Retina (tissue), 1 donor: ENCODE measurements around the gene ATP6V0A4.
"Not testable (repeated sequence)": the region's sequence is repeated elsewhere in the genome, so short reads cannot be mapped to it uniquely, and the experiment has no call there.

ENCODE experiments used
- DNase-seq: peaks from one replicate; pipeline ENCODE4 v3.0.0-alpha.2; 2016

ATP6V0A4 gene

GRCh38 chr7:138748666-138749065 is 49.3 kb downstream of the ATP6V0A4 start:
- DNase-seq: no peak

GRCh38 chr7:138746073-138746472 is 51.9 kb downstream of the ATP6V0A4 start:
- DNase-seq: no peak

GRCh38 chr7:138745189-138745588 is 52.8 kb downstream of the ATP6V0A4 start:
- DNase-seq: no peak

- DNase-seq: no peak
Measured at GRCh38 chr7:138741453-138741735, 56.6 kb downstream of the ATP6V0A4 start.

- no peak for DNase-seq
Measured at GRCh38 chr7:138739859-138740258, 58.1 kb downstream of the ATP6V0A4 start.

- DNase-seq: peak; percentile 89
Measured at GRCh38 chr7:138738551-138739335, 59.3 kb downstream of the ATP6V0A4 start.

GRCh38 chr7:138738114-138738513 is 59.9 kb downstream of the ATP6V0A4 start:
- DNase-seq: peak; percentile 23

GRCh38 chr7:138735399-138735798 is 62.6 kb downstream of the ATP6V0A4 start:
- no peak for DNase-seq

- DNase-seq: not testable (repeated sequence)
Measured at GRCh38 chr7:138731733-138732132, 66.3 kb downstream of the ATP6V0A4 start.

- DNase-seq: no peak
Measured at GRCh38 chr7:138729444-138729843, 68.6 kb downstream of the ATP6V0A4 start.

- no peak for DNase-seq
Measured at GRCh38 chr7:138727336-138728099, 70.5 kb downstream of the ATP6V0A4 start.

GRCh38 chr7:138726288-138726687 is 71.7 kb downstream of the ATP6V0A4 start:
- DNase-seq: no peak

GRCh38 chr7:138720286-138720685 is 77.7 kb downstream of the ATP6V0A4 start:
- DNase-seq: no peak

- DNase-seq: no peak
Measured at GRCh38 chr7:138716889-138717288, 81.1 kb downstream of the ATP6V0A4 start.

GRCh38 chr7:138713191-138713590 is 84.8 kb downstream of the ATP6V0A4 start:
- DNase-seq: no peak

GRCh38 chr7:138712652-138713051 is 85.3 kb downstream of the ATP6V0A4 start:
- no peak for DNase-seq

- no peak for DNase-seq
Measured at GRCh38 chr7:138710536-138711385, 87.2 kb downstream of the ATP6V0A4 start.

GRCh38 chr7:138705167-138705566 is 92.8 kb downstream of the ATP6V0A4 start:
- no peak for DNase-seq

- DNase-seq: no peak
Measured at GRCh38 chr7:138701537-138701923, 96.5 kb downstream of the ATP6V0A4 start.

GRCh38 chr7:138700857-138701536 is 97.0 kb downstream of the ATP6V0A4 start, which contains the start of gene SVOPL:
TSS of gene SVOPL (minus strand) at chr7:138701362. CDS start at chr7:138679045, 22,317 bp downstream.
- no peak for DNase-seq

- DNase-seq: no peak
Measured at GRCh38 chr7:138699661-138700060, 98.3 kb downstream of the ATP6V0A4 start.

- DNase-seq: no peak
Measured at GRCh38 chr7:138698281-138698680, 99.7 kb downstream of the ATP6V0A4 start.
